ENCODE data around the gene FGF6.
"Not testable (repeated sequence)": the region's sequence is repeated elsewhere in the genome, so short reads cannot be mapped to it uniquely, and the experiment has no call there.

Gene FGF6

GRCh38 chr12:4416276-4416675 lies 29.3 kb downstream of the FGF6 start:
- Histone ChIP-seq H3K9me3 (ENCODE audit: control insufficient read depth, low read length) (no peaks in the 10 kb centered on the region), H3K9ac (ENCODE audit: low read length) (no peak overlapping the region), H3K27me3 (replicated peaks; ENCODE audit: control insufficient read depth, insufficient read depth, low read length) (peaks cover 71% of the 10 kb centered on the region), H3K4me1 (ENCODE audit: control insufficient read depth, insufficient read depth, low read length) (no peaks in the 10 kb centered on the region), H3K36me3 (ENCODE audit: control insufficient read depth, insufficient read depth, low read length, severe bottlenecking) (no peaks in the 10 kb centered on the region), H3K4me3 (ENCODE audit: low read length) (no peak overlapping the region)
- no peak for DNase-seq (ENCODE audit: low read depth)

DNA sequence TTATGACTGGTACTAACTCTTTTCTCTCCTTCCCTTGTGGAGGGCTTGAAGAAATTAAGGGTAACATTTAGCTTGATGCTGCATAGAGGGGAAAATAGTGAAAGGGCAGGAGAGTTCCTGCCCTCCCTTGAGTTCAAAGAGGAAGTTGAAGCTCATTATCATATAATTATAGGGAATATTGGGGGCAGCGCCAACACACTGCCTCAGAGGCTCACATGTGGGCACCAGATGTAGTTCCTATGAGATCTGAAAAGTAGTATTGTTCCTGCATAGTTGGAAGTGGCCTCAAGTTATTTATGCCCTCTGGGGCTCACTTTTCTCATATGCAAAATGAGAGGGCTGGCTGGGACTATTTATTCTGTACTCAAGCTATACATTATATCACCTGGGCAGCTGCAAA lies 33.1 kb downstream of the FGF6 start:
- no peak for DNase-seq (ENCODE audit: low read depth)
- Histone ChIP-seq H3K4me1 (ENCODE audit: control insufficient read depth, insufficient read depth, low read length) (peaks cover 2% of the 10 kb centered on the region), H3K36me3 (ENCODE audit: control insufficient read depth, insufficient read depth, low read length, severe bottlenecking) (no peaks in the 10 kb centered on the region), H3K27me3 (replicated peaks; ENCODE audit: control insufficient read depth, insufficient read depth, low read length) (peaks cover 55% of the 10 kb centered on the region), H3K9ac (ENCODE audit: low read length) (no peak overlapping the region), H3K9me3 (ENCODE audit: control insufficient read depth, low read length) (no peaks in the 10 kb centered on the region), H3K4me3 (ENCODE audit: low read length) (no peak overlapping the region)

DNA sequence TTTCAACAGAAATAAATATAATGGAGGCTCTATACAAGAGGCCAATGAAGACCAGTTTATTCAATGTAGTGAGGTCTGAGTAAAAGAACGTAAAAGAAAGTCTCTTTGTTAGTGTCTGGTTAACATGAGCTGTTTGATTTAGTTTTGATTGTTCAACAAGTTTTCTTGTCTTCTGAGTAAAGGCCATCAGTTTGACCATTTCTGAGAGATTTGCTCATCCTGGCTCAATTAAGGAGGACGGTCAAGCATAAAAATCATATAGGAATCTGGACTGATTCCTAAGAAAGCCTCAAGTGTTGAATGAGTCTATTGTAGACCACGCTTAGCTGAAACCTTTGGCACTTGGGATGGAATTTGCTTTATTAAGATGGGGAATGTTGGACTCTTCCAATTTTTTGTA lies 33.6 kb downstream of the FGF6 start:
- Histone ChIP-seq H3K36me3 (ENCODE audit: control insufficient read depth, insufficient read depth, low read length, severe bottlenecking) (no peaks in the 10 kb centered on the region), H3K4me3 (ENCODE audit: low read length) (no peak overlapping the region), H3K9ac (ENCODE audit: low read length) (no peak overlapping the region), H3K9me3 (ENCODE audit: control insufficient read depth, low read length) (no peaks in the 10 kb centered on the region), H3K27me3 (replicated peaks; ENCODE audit: control insufficient read depth, insufficient read depth, low read length) (peaks cover 51% of the 10 kb centered on the region), H3K4me1 (ENCODE audit: control insufficient read depth, insufficient read depth, low read length) (peaks cover 2% of the 10 kb centered on the region)
- DNase-seq (ENCODE audit: low read depth): no peak

DNA sequence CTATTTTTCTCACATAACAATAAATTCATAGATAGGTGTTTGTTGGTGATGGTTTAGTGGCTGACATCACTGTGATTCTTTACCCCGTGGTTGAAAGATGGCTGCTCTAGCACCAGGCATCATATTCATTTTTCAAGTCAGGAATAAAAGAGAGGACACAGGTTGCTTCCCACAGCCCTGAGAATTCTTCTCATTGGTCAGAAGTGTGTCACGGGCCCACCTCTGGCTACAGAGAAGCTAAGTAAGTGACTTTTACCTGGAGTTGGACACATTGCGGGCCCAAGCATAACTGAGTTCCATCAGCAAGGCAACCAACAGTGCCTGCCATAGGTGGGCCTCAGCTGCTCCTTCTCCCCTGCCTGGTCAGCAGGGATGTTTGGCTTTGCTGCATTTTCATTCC lies 38.5 kb downstream of the FGF6 start:
- H3K9ac ChIP-seq (ENCODE audit: low read length): no peak overlapping the region
- peaks cover 2% of the 10 kb centered on the region for H3K4me1 ChIP-seq (ENCODE audit: control insufficient read depth, insufficient read depth, low read length)
- H3K4me3 ChIP-seq (ENCODE audit: low read length): no peak overlapping the region
- DNase-seq (ENCODE audit: low read depth): no peak
- no peaks in the 10 kb centered on the region for H3K36me3 ChIP-seq (ENCODE audit: control insufficient read depth, insufficient read depth, low read length, severe bottlenecking)
- peaks cover 23% of the 10 kb centered on the region for H3K27me3 ChIP-seq (replicated peaks; ENCODE audit: control insufficient read depth, insufficient read depth, low read length)
- H3K9me3 ChIP-seq (ENCODE audit: control insufficient read depth, low read length): peaks cover 9% of the 10 kb centered on the region

- not testable (repeated sequence) for DNase-seq (ENCODE audit: low read depth); H3K36me3 ChIP-seq (ENCODE audit: control insufficient read depth, insufficient read depth, low read length, severe bottlenecking); H3K9ac ChIP-seq (ENCODE audit: low read length); H3K4me3 ChIP-seq (ENCODE audit: low read length); H3K4me1 ChIP-seq (ENCODE audit: control insufficient read depth, insufficient read depth, low read length); H3K9me3 ChIP-seq (ENCODE audit: control insufficient read depth, low read length)
- H3K27me3 ChIP-seq (replicated peaks; ENCODE audit: control insufficient read depth, insufficient read depth, low read length): peaks cover 16% of the 10 kb centered on the region
These were observed 40.6 kb downstream of the FGF6 start for GRCh38 chr12:4404877-4405637.

- Histone ChIP-seq H3K4me3 (ENCODE audit: low read length) (no peak overlapping the region), H3K9ac (ENCODE audit: low read length) (no peak overlapping the region), H3K4me1 (ENCODE audit: control insufficient read depth, insufficient read depth, low read length) (no peaks in the 10 kb centered on the region), H3K27me3 (replicated peaks; ENCODE audit: control insufficient read depth, insufficient read depth, low read length) (peaks cover 20% of the 10 kb centered on the region), H3K9me3 (ENCODE audit: control insufficient read depth, low read length) (peaks cover 9% of the 10 kb centered on the region), H3K36me3 (ENCODE audit: control insufficient read depth, insufficient read depth, low read length, severe bottlenecking) (no peaks in the 10 kb centered on the region)
- DNase-seq (ENCODE audit: low read depth): no peak
These were observed 42.6 kb downstream of the FGF6 start for GRCh38 chr12:4402996-4403395.

DNA sequence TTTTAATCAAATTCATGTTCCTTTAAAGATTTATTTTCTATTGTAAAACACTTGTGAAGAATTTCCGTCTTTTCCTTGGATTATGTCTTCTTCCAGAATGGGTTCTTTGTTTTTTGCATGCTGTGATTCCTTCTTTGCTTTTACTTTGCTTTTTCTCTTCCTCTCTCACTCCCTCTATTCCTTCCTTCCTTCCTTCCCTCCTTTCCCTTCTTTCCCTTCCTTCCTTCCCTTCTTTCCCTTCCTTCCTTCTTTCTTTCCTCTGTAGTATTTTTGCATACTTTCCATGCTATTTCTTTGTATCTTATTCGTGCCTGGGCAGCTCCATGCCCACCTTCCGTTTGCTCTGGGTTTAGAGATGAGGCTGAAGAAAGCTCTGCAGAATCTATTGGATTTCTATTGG lies 44.5 kb downstream of the FGF6 start:
- H3K36me3 ChIP-seq (ENCODE audit: control insufficient read depth, insufficient read depth, low read length, severe bottlenecking): no peaks in the 10 kb centered on the region

GRCh38 chr12:4395818-4396217 lies 49.8 kb downstream of the FGF6 start:
- no peak for DNase-seq (ENCODE audit: low read depth)
- Histone ChIP-seq H3K9ac (ENCODE audit: low read length) (no peak overlapping the region), H3K4me1 (ENCODE audit: control insufficient read depth, insufficient read depth, low read length) (no peaks in the 10 kb centered on the region), H3K9me3 (ENCODE audit: control insufficient read depth, low read length) (no peaks in the 10 kb centered on the region), H3K36me3 (ENCODE audit: control insufficient read depth, insufficient read depth, low read length, severe bottlenecking) (no peaks in the 10 kb centered on the region), H3K4me3 (ENCODE audit: low read length) (no peak overlapping the region), H3K27me3 (replicated peaks; ENCODE audit: control insufficient read depth, insufficient read depth, low read length) (peaks cover 36% of the 10 kb centered on the region)

More for the DNA sequence above, 44.5 kb downstream of the FGF6 start:
- Histone ChIP-seq H3K9ac (ENCODE audit: low read length) (no peak overlapping the region), H3K4me1 (ENCODE audit: control insufficient read depth, insufficient read depth, low read length) (no peaks in the 10 kb centered on the region), H3K9me3 (ENCODE audit: control insufficient read depth, low read length) (peaks cover 9% of the 10 kb centered on the region), H3K4me3 (ENCODE audit: low read length) (no peak overlapping the region), H3K27me3 (replicated peaks; ENCODE audit: control insufficient read depth, insufficient read depth, low read length) (peaks cover 20% of the 10 kb centered on the region)
- DNase-seq (ENCODE audit: low read depth): no peak

DNA sequence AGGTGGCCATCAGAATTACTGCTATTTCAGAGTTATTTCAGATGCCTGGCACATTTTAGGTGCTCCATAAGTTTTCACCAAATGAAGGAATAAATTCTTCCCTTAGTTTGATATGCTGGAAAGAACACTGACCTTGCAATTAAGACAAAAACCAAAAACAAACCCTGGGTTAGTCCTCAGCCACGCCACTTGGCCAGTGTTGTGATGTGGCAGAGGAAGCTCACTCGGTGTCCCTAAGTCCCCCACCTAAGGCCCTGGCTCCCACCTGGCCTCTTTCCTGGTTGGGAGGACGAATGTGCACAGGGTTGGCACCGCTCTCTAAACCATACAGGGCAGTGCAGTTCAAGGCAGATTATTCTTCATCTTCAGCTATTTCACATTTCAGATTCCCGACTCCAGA lies 52.4 kb downstream of the FGF6 start:
- no peak for DNase-seq (ENCODE audit: low read depth)
- Histone ChIP-seq H3K27me3 (replicated peaks; ENCODE audit: control insufficient read depth, insufficient read depth, low read length) (peaks cover 27% of the 10 kb centered on the region), H3K9me3 (ENCODE audit: control insufficient read depth, low read length) (no peaks in the 10 kb centered on the region), H3K4me1 (ENCODE audit: control insufficient read depth, insufficient read depth, low read length) (no peaks in the 10 kb centered on the region), H3K9ac (ENCODE audit: low read length) (no peak overlapping the region), H3K4me3 (ENCODE audit: low read length) (no peak overlapping the region), H3K36me3 (ENCODE audit: control insufficient read depth, insufficient read depth, low read length, severe bottlenecking) (no peaks in the 10 kb centered on the region)

- no peaks in the 10 kb centered on the region for H3K4me1 ChIP-seq (ENCODE audit: control insufficient read depth, insufficient read depth, low read length)
- peaks cover 27% of the 10 kb centered on the region for H3K27me3 ChIP-seq (replicated peaks; ENCODE audit: control insufficient read depth, insufficient read depth, low read length)
- H3K4me3 ChIP-seq (ENCODE audit: low read length): no peak overlapping the region
- no peak for DNase-seq (ENCODE audit: low read depth)
- H3K9ac ChIP-seq (ENCODE audit: low read length): no peak overlapping the region
- no peaks in the 10 kb centered on the region for H3K36me3 ChIP-seq (ENCODE audit: control insufficient read depth, insufficient read depth, low read length, severe bottlenecking)
- H3K9me3 ChIP-seq (ENCODE audit: control insufficient read depth, low read length): no peaks in the 10 kb centered on the region
These were observed 53.3 kb downstream of the FGF6 start for GRCh38 chr12:4392223-4392742.

- no peaks in the 10 kb centered on the region for H3K36me3 ChIP-seq (ENCODE audit: control insufficient read depth, insufficient read depth, low read length, severe bottlenecking)
- no peaks in the 10 kb centered on the region for H3K4me1 ChIP-seq (ENCODE audit: control insufficient read depth, insufficient read depth, low read length)
- H3K9me3 ChIP-seq (ENCODE audit: control insufficient read depth, low read length): no peaks in the 10 kb centered on the region
- no peak overlapping the region for H3K9ac ChIP-seq (ENCODE audit: low read length)
- no peak for DNase-seq (ENCODE audit: low read depth)
- peaks cover 19% of the 10 kb centered on the region for H3K27me3 ChIP-seq (replicated peaks; ENCODE audit: control insufficient read depth, insufficient read depth, low read length)
- no peak overlapping the region for H3K4me3 ChIP-seq (ENCODE audit: low read length)
These were observed 57.0 kb downstream of the FGF6 start for GRCh38 chr12:4388662-4389061.

DNA sequence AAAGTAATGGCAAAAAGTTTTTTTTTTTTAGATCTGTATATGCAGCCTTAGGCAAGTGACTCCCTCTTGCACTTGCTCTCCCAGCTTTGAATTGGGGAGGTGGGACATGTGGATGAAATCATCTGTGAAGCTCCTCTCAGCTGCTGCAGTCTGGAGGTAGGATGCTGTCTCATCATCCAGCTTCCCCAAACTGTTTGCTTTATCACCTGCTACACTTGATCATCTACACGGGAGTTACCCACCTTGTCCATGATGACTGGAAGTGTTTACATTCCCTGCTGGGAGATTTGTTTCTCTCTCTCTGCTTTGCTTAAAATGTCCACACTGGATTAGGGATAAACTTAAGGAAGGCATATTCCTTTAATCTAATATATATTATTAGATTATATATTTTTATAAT lies 57.6 kb downstream of the FGF6 start:
- Histone ChIP-seq H3K27me3 (replicated peaks; ENCODE audit: control insufficient read depth, insufficient read depth, low read length) (peaks cover 16% of the 10 kb centered on the region), H3K4me3 (ENCODE audit: low read length) (no peak overlapping the region), H3K9ac (ENCODE audit: low read length) (no peak overlapping the region), H3K4me1 (ENCODE audit: control insufficient read depth, insufficient read depth, low read length) (no peaks in the 10 kb centered on the region), H3K36me3 (ENCODE audit: control insufficient read depth, insufficient read depth, low read length, severe bottlenecking) (no peaks in the 10 kb centered on the region), H3K9me3 (ENCODE audit: control insufficient read depth, low read length) (no peaks in the 10 kb centered on the region)
- DNase-seq (ENCODE audit: low read depth): no peak
